Stimulated activated memory B cell treated with anti-CD40 and anti-IgM and Interleukin-4, amounts not matched to agents 10 μg/mL and 1 μg/mL and 100 μg/mL, for 72 hours (primary cell): ENCODE results near the gene ARPP21.

Source experiments
- ATAC-seq: fragments of 150-1000 bp; cut with Tn5 transposase; 2 replicates; pipeline ENCODE4 v1.10.0; 2021
- H3K27ac Mint-ChIP-seq: one replicate; pipeline ENCODE4 v1.8.0; 2022; ENCODE audit warnings: mild to moderate bottlenecking, mixed read lengths
- H3K27me3 Mint-ChIP-seq: one replicate; pipeline ENCODE4 v1.8.0; 2022; ENCODE audit warnings: mixed read lengths
- H3K36me3 Mint-ChIP-seq: one replicate; pipeline ENCODE4 v1.8.0; 2022; ENCODE audit warnings: mixed read lengths
- H3K4me1 Mint-ChIP-seq: one replicate; pipeline ENCODE4 v1.8.0; 2022; ENCODE audit warnings: mixed read lengths
- H3K4me3 Mint-ChIP-seq: one replicate; pipeline ENCODE4 v1.8.0; 2022; ENCODE audit warnings: mild to moderate bottlenecking, moderate library complexity, mixed read lengths
- H3K9me3 Mint-ChIP-seq: one replicate; pipeline ENCODE4 v1.8.0; 2022; ENCODE audit warnings: mixed read lengths

Gene ARPP21

GRCh38 chr3:35653347-35653746, 14.0 kb downstream of the ARPP21 start:
- no peaks in the 10 kb centered on the region for H3K9me3 Mint-ChIP-seq
- no peaks in the 10 kb centered on the region for H3K27me3 Mint-ChIP-seq
- H3K36me3 Mint-ChIP-seq = no peaks in the 10 kb centered on the region
- H3K4me1 Mint-ChIP-seq = no peaks in the 10 kb centered on the region
- no peak for ATAC-seq
- H3K27ac Mint-ChIP-seq = no peak overlapping the region
- no peak overlapping the region for H3K4me3 Mint-ChIP-seq

GRCh38 chr3:35654476-35654875, 15.2 kb downstream of the ARPP21 start:
- H3K4me1 Mint-ChIP-seq = no peaks in the 10 kb centered on the region
- no peak for ATAC-seq
- no peaks in the 10 kb centered on the region for H3K36me3 Mint-ChIP-seq
- no peak overlapping the region for H3K27ac Mint-ChIP-seq
- H3K9me3 Mint-ChIP-seq = no peaks in the 10 kb centered on the region
- no peak overlapping the region for H3K4me3 Mint-ChIP-seq
- no peaks in the 10 kb centered on the region for H3K27me3 Mint-ChIP-seq

- Mint-ChIP-seq H3K4me3 (no peak overlapping the region), H3K27me3 (no peaks in the 10 kb centered on the region), H3K36me3 (no peaks in the 10 kb centered on the region), H3K4me1 (no peaks in the 10 kb centered on the region), H3K9me3 (no peaks in the 10 kb centered on the region), H3K27ac (no peak overlapping the region)
- ATAC-seq = no peak
These were observed 19.4 kb downstream of the ARPP21 start for GRCh38 chr3:35658686-35659085.

GRCh38 chr3:35659768-35660167, 20.4 kb downstream of the ARPP21 start:
- Mint-ChIP-seq H3K27ac (no peak overlapping the region), H3K4me1 (no peaks in the 10 kb centered on the region)
- ATAC-seq = no peak

GRCh38 chr3:35663471-35663870, 24.1 kb downstream of the ARPP21 start:
- no peak overlapping the region for H3K27ac Mint-ChIP-seq
- no peaks in the 10 kb centered on the region for H3K4me1 Mint-ChIP-seq
- H3K36me3 Mint-ChIP-seq = no peaks in the 10 kb centered on the region
- no peak overlapping the region for H3K4me3 Mint-ChIP-seq
- peaks cover 2% of the 10 kb centered on the region for H3K9me3 Mint-ChIP-seq
- no peak for ATAC-seq
- H3K27me3 Mint-ChIP-seq = no peaks in the 10 kb centered on the region

More at GRCh38 chr3:35659768-35660167, 20.4 kb downstream of the ARPP21 start:
- Mint-ChIP-seq H3K4me3 (no peak overlapping the region), H3K9me3 (no peaks in the 10 kb centered on the region), H3K36me3 (no peaks in the 10 kb centered on the region), H3K27me3 (no peaks in the 10 kb centered on the region)

GRCh38 chr3:35664460-35664919, 25.2 kb downstream of the ARPP21 start:
- no peaks in the 10 kb centered on the region for H3K36me3 Mint-ChIP-seq
- peaks cover 2% of the 10 kb centered on the region for H3K9me3 Mint-ChIP-seq
- no peak overlapping the region for H3K4me3 Mint-ChIP-seq
- no peak overlapping the region for H3K27ac Mint-ChIP-seq
- no peaks in the 10 kb centered on the region for H3K4me1 Mint-ChIP-seq
- no peaks in the 10 kb centered on the region for H3K27me3 Mint-ChIP-seq
- no peak for ATAC-seq

- ATAC-seq = no peak
- no peaks in the 10 kb centered on the region for H3K36me3 Mint-ChIP-seq
- no peaks in the 10 kb centered on the region for H3K27me3 Mint-ChIP-seq
- no peak overlapping the region for H3K27ac Mint-ChIP-seq
- H3K4me1 Mint-ChIP-seq = no peaks in the 10 kb centered on the region
- H3K4me3 Mint-ChIP-seq = no peak overlapping the region
- H3K9me3 Mint-ChIP-seq = peaks cover 2% of the 10 kb centered on the region
These were observed 26.2 kb downstream of the ARPP21 start for GRCh38 chr3:35665390-35666055.

GRCh38 chr3:35666888-35667287, 27.6 kb downstream of the ARPP21 start:
- Mint-ChIP-seq H3K9me3 (peaks cover 2% of the 10 kb centered on the region), H3K27ac (no peak overlapping the region), H3K4me3 (no peak overlapping the region), H3K4me1 (no peaks in the 10 kb centered on the region), H3K27me3 (no peaks in the 10 kb centered on the region), H3K36me3 (no peaks in the 10 kb centered on the region)
- no peak for ATAC-seq

GRCh38 chr3:35670408-35670965, 31.2 kb downstream of the ARPP21 start:
- Mint-ChIP-seq H3K4me3 (no peak overlapping the region), H3K36me3 (no peaks in the 10 kb centered on the region), H3K27ac (no peak overlapping the region), H3K4me1 (no peaks in the 10 kb centered on the region), H3K27me3 (no peaks in the 10 kb centered on the region), H3K9me3 (peaks cover 5% of the 10 kb centered on the region)
- no peak for ATAC-seq

GRCh38 chr3:35671483-35671882, 32.2 kb downstream of the ARPP21 start:
- Mint-ChIP-seq H3K4me1 (no peaks in the 10 kb centered on the region), H3K9me3 (peaks cover 8% of the 10 kb centered on the region), H3K4me3 (no peak overlapping the region), H3K36me3 (no peaks in the 10 kb centered on the region), H3K27me3 (no peaks in the 10 kb centered on the region), H3K27ac (no peak overlapping the region)
- ATAC-seq = no peak

GRCh38 chr3:35673017-35673416, 33.7 kb downstream of the ARPP21 start:
- Mint-ChIP-seq H3K27ac (no peak overlapping the region), H3K9me3 (peaks cover 5% of the 10 kb centered on the region), H3K4me1 (no peaks in the 10 kb centered on the region), H3K36me3 (no peaks in the 10 kb centered on the region), H3K27me3 (no peaks in the 10 kb centered on the region), H3K4me3 (no peak overlapping the region)
- ATAC-seq = no peak

- Mint-ChIP-seq H3K27ac (no peak overlapping the region), H3K36me3 (no peaks in the 10 kb centered on the region), H3K27me3 (no peaks in the 10 kb centered on the region), H3K9me3 (peaks cover 5% of the 10 kb centered on the region), H3K4me3 (no peak overlapping the region), H3K4me1 (no peaks in the 10 kb centered on the region)
- no peak for ATAC-seq
These were observed 35.3 kb downstream of the ARPP21 start for GRCh38 chr3:35674451-35675109.

GRCh38 chr3:35675206-35675605, 35.9 kb downstream of the ARPP21 start:
- no peaks in the 10 kb centered on the region for H3K36me3 Mint-ChIP-seq
- H3K4me1 Mint-ChIP-seq = no peaks in the 10 kb centered on the region
- no peak for ATAC-seq
- no peak overlapping the region for H3K27ac Mint-ChIP-seq
- no peaks in the 10 kb centered on the region for H3K27me3 Mint-ChIP-seq
- H3K9me3 Mint-ChIP-seq = peaks cover 5% of the 10 kb centered on the region
- H3K4me3 Mint-ChIP-seq = no peak overlapping the region

- no peak overlapping the region for H3K4me3 Mint-ChIP-seq
- no peaks in the 10 kb centered on the region for H3K27me3 Mint-ChIP-seq
- H3K36me3 Mint-ChIP-seq = no peaks in the 10 kb centered on the region
- no peaks in the 10 kb centered on the region for H3K4me1 Mint-ChIP-seq
- H3K27ac Mint-ChIP-seq = no peak overlapping the region
- ATAC-seq = no peak
- H3K9me3 Mint-ChIP-seq = peaks cover 6% of the 10 kb centered on the region
These were observed 36.3 kb downstream of the ARPP21 start for GRCh38 chr3:35675621-35676020.

- no peak for ATAC-seq
- Mint-ChIP-seq H3K36me3 (no peaks in the 10 kb centered on the region), H3K9me3 (peaks cover 5% of the 10 kb centered on the region), H3K27ac (no peak overlapping the region), H3K4me1 (no peaks in the 10 kb centered on the region), H3K27me3 (no peaks in the 10 kb centered on the region), H3K4me3 (no peak overlapping the region)
These were observed 38.5 kb downstream of the ARPP21 start for GRCh38 chr3:35677797-35678196.

- no peak overlapping the region for H3K4me3 Mint-ChIP-seq
- no peak for ATAC-seq
These were observed 39.4 kb downstream of the ARPP21 start for GRCh38 chr3:35678643-35679161.

More at GRCh38 chr3:35678643-35679161, 39.4 kb downstream of the ARPP21 start:
- H3K27ac Mint-ChIP-seq = no peak overlapping the region
- no peaks in the 10 kb centered on the region for H3K4me1 Mint-ChIP-seq
- H3K36me3 Mint-ChIP-seq = no peaks in the 10 kb centered on the region
- H3K27me3 Mint-ChIP-seq = no peaks in the 10 kb centered on the region
- H3K9me3 Mint-ChIP-seq = peaks cover 5% of the 10 kb centered on the region
